Measurements from ENCODE around the gene A1CF. TPM values are rescaled to one million over a fixed set of nuclear protein-coding genes. Genes with fewer than 3 reads are reported as not detected.

The A1CF gene
- total and polyA plus RNA-seq, 2 experiments from 2014 or later = 0.05 TPM; not detected in 1

DNA sequence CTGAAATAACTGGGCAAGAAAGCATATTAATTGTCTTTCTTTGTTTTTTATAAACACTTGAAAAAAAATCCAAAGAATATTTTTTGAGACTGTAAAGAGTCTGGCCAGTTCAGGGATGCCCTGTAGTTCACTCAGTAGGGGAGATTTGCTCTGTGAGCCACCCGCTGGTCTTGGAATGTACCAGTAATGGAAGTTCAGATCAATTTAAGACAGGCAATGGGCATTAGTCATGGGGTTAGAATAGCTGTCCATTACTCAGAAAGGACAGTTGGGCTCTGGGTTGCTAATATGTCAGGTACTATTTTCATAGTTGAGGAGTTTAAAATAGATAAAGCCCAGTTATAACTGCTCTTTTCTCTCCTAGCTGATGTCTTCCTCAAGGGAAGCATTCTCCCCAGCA lies 38.7 kb downstream of the A1CF start:
- no peak overlapping the region for H3K27ac ChIP-seq (ENCODE audit: low read depth)
- no peak overlapping the region for H3K4me2 ChIP-seq
- H3K4me1 Mint-ChIP-seq = peaks cover 12% of the 10 kb centered on the region; the same call in 2 of the 3 replicates
- H3K36me3 Mint-ChIP-seq (ENCODE audit: low read depth) = no peaks in the 10 kb centered on the region
- no peaks in the 10 kb centered on the region for H3K27me3 ChIP-seq (ENCODE audit: insufficient read depth)
- H3K4me3 ChIP-seq = no peak overlapping the region
- DNase-seq (ENCODE audit: low spot score) = peak; percentile 19
- H3K79me2 ChIP-seq (replicated peaks; ENCODE audit: insufficient read depth) = no peaks in the 10 kb centered on the region
- no peak overlapping the region for H2AFZ ChIP-seq
- no peaks in the 10 kb centered on the region for H3K36me3 ChIP-seq (ENCODE audit: insufficient read depth)
- no peaks in the 10 kb centered on the region for H3K9me2 ChIP-seq (ENCODE audit: insufficient read depth)
- no peaks in the 10 kb centered on the region for H3K9me3 Mint-ChIP-seq
- no peak overlapping the region for H3K27ac Mint-ChIP-seq
- peak; percentile 72 for ATAC-seq
- no peaks in the 10 kb centered on the region for H3F3A ChIP-seq (replicated peaks; ENCODE audit: low read depth)
- peaks cover 7% of the 10 kb centered on the region for H3K4me1 ChIP-seq (ENCODE audit: insufficient read depth)
- TF ChIP-seq, protein P1, sequence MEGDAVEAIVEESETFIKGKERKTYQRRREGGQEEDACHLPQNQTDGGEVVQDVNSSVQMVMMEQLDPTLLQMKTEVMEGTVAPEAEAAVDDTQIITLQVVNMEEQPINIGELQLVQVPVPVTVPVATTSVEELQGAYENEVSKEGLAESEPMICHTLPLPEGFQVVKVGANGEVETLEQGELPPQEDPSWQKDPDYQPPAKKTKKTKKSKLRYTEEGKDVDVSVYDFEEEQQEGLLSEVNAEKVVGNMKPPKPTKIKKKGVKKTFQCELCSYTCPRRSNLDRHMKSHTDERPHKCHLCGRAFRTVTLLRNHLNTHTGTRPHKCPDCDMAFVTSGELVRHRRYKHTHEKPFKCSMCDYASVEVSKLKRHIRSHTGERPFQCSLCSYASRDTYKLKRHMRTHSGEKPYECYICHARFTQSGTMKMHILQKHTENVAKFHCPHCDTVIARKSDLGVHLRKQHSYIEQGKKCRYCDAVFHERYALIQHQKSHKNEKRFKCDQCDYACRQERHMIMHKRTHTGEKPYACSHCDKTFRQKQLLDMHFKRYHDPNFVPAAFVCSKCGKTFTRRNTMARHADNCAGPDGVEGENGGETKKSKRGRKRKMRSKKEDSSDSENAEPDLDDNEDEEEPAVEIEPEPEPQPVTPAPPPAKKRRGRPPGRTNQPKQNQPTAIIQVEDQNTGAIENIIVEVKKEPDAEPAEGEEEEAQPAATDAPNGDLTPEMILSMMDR (conservative IDR thresholded peaks at IDR 0.05; ENCODE audit: low read depth in 2 of 2) = no peak
- TF ChIP-seq, protein P2, sequence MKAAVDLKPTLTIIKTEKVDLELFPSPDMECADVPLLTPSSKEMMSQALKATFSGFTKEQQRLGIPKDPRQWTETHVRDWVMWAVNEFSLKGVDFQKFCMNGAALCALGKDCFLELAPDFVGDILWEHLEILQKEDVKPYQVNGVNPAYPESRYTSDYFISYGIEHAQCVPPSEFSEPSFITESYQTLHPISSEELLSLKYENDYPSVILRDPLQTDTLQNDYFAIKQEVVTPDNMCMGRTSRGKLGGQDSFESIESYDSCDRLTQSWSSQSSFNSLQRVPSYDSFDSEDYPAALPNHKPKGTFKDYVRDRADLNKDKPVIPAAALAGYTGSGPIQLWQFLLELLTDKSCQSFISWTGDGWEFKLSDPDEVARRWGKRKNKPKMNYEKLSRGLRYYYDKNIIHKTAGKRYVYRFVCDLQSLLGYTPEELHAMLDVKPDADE (IDR thresholded peaks at IDR 0.05) = no peak
- TF ChIP-seq CREB1 (CRISPR knock-in tag; IDR thresholded peaks at IDR 0.05; ENCODE audit: low read depth) (no peak), ZNF331 (CRISPR knock-in tag; IDR thresholded peaks at IDR 0.05; ENCODE audit: low read depth) (no peak), POLR2AphosphoS5 (IDR thresholded peaks at IDR 0.05; ENCODE audit: low read depth) (no peak), JUNB (IDR thresholded peaks at IDR 0.05; ENCODE audit: unreplicated experiment) (no peak), STAT1 (IDR thresholded peaks at IDR 0.05; ENCODE audit: unreplicated experiment) (no peak), EZH2 (IDR thresholded peaks at IDR 0.05; ENCODE audit: low read depth, unreplicated experiment) (no peak)
- TF ChIP-seq, protein P3, sequence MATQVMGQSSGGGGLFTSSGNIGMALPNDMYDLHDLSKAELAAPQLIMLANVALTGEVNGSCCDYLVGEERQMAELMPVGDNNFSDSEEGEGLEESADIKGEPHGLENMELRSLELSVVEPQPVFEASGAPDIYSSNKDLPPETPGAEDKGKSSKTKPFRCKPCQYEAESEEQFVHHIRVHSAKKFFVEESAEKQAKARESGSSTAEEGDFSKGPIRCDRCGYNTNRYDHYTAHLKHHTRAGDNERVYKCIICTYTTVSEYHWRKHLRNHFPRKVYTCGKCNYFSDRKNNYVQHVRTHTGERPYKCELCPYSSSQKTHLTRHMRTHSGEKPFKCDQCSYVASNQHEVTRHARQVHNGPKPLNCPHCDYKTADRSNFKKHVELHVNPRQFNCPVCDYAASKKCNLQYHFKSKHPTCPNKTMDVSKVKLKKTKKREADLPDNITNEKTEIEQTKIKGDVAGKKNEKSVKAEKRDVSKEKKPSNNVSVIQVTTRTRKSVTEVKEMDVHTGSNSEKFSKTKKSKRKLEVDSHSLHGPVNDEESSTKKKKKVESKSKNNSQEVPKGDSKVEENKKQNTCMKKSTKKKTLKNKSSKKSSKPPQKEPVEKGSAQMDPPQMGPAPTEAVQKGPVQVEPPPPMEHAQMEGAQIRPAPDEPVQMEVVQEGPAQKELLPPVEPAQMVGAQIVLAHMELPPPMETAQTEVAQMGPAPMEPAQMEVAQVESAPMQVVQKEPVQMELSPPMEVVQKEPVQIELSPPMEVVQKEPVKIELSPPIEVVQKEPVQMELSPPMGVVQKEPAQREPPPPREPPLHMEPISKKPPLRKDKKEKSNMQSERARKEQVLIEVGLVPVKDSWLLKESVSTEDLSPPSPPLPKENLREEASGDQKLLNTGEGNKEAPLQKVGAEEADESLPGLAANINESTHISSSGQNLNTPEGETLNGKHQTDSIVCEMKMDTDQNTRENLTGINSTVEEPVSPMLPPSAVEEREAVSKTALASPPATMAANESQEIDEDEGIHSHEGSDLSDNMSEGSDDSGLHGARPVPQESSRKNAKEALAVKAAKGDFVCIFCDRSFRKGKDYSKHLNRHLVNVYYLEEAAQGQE (IDR thresholded peaks at IDR 0.05; ENCODE audit: unreplicated experiment) = no peak
- no peak overlapping the region for H3K4me3 Mint-ChIP-seq
- no peaks in the 10 kb centered on the region for H4K20me1 ChIP-seq (replicated peaks; ENCODE audit: insufficient read depth)
- H3K27me3 Mint-ChIP-seq (ENCODE audit: insufficient read depth, low read depth, poor library complexity) = peaks cover 2% of the 10 kb centered on the region

DNA sequence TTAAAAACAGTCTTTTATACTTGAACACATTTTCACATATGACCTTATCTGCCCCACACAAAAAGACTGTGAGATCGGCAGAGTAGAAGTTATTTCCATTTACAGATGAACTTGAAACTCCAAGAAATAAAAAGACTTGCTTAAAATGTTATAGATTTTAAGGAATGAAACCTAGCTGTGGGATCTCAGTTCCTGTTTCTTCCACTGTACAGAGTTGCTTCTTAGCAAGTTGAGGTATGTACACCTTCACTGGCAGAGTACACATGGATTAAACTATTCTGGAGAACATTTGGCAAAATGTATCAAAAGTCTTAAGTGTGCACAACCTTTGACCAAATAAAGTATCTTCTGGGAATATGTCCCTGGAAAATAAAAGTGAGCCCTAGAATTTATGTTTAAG lies 48.3 kb downstream of the A1CF start:
- no peaks in the 10 kb centered on the region for H3F3A ChIP-seq (replicated peaks; ENCODE audit: low read depth)
- Mint-ChIP-seq H3K36me3 (ENCODE audit: low read depth) (no peaks in the 10 kb centered on the region), H3K9me3 (no peaks in the 10 kb centered on the region), H3K4me3 (no peak overlapping the region), H3K27me3 (ENCODE audit: insufficient read depth, low read depth, poor library complexity) (no peaks in the 10 kb centered on the region), H3K4me1 (no peaks in the 10 kb centered on the region), H3K27ac (no peak overlapping the region)
- no peaks in the 10 kb centered on the region for H4K20me1 ChIP-seq (replicated peaks; ENCODE audit: insufficient read depth)
- H3K27me3 ChIP-seq (ENCODE audit: insufficient read depth) = no peaks in the 10 kb centered on the region
- H3K79me2 ChIP-seq (replicated peaks; ENCODE audit: insufficient read depth) = no peaks in the 10 kb centered on the region
- no peak for ATAC-seq
- H3K4me1 ChIP-seq (ENCODE audit: insufficient read depth) = no peaks in the 10 kb centered on the region
- no peak overlapping the region for H3K27ac ChIP-seq (ENCODE audit: low read depth)
- no peak overlapping the region for H3K4me3 ChIP-seq
- H3K36me3 ChIP-seq (ENCODE audit: insufficient read depth) = no peaks in the 10 kb centered on the region
- H3K9me2 ChIP-seq (ENCODE audit: insufficient read depth) = no peaks in the 10 kb centered on the region
- H2AFZ ChIP-seq = no peak overlapping the region
- TF ChIP-seq ZNF331 (CRISPR knock-in tag; IDR thresholded peaks at IDR 0.05; ENCODE audit: low read depth) = no peak
- no peak for TF ChIP-seq JUNB (IDR thresholded peaks at IDR 0.05; ENCODE audit: unreplicated experiment)
- no peak for TF ChIP-seq ZNF114 (CRISPR knock-in tag; IDR thresholded peaks at IDR 0.05)
- TF ChIP-seq, protein P3 (IDR thresholded peaks at IDR 0.05; ENCODE audit: unreplicated experiment) = no peak
- no peak overlapping the region for H3K4me2 ChIP-seq
- no peak for DNase-seq (ENCODE audit: low spot score)
